Measurements from ENCODE around the gene GP1BA.

DNA sequence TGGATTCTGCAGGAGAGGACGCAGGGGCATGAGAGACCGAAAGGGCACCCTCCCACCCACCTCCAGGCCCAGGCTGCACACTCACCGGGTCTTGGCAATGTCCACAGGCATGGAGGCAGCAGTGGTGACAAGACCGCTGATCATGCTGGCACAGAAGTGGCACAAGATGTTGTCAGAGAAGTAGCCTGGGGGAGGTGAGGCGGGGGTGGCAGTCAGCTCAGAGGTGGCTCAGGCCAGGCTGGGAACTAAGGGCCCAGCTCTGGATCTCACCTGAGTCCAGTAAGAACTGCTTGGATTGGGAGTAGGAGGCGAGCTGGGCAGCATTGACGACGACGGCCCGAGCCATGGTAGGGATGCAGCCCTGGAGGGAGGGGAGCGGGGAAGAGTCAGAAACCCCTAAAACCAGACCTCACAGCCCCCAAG is 6.0 kb downstream of the GP1BA start:
- no peak for TF ChIP-seq POLR2AphosphoS5 (IDR thresholded peaks at IDR 0.05; ENCODE audit: low read depth, low read length)
- TF ChIP-seq POLR2A (IDR thresholded peaks at IDR 0.05; ENCODE audit: low read depth, low read length), result no peak
- no peak for TF ChIP-seq TAF1 (IDR thresholded peaks at IDR 0.05; ENCODE audit: borderline replicate concordance, low read depth, low read length)

Measured in GM12892 (cell line).